DMS114 treated with DMSO at 0.1 percent for 48 hours (cell line): Measurements from ENCODE around the gene PPP1CB.

ENCODE experiments used
- DNase-seq: peaks from one replicate; lab custom pipeline; 2025; ENCODE audit not compliant: unreplicated experiment; lab: John Stamatoyannopoulos, UW

PPP1CB gene

DNA sequence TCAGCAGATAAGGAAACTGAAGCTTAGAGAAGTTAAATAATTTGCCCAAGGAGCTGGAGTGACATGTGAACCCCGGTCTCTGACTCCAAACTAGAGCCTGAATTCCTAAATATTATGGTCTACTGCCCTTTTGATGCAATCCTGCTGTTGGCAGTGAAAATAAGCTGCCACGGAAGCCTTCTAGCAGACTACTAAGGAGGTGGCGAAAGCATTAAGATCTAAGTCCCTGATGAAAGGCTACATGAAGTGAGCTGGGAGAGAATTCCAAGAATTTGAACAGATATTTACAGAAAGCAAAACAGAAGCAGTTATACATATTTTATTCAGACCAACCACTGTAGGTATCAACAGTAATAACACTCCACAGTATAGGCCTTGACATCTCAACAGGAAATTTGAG, 90.4 kb downstream of the PPP1CB start:
- DNase-seq: no peak
